GM10248 (cell line): ENCODE data around the gene LAMA4.

Experiments used
- CTCF ChIA-PET: fragments of 300-600 bp; sonication (Branson Sonifier 250); formaldehyde crosslinking; extraction: SDS; loops from one replicate; lab custom pipeline; 2021; ENCODE audit warnings: antibody characterized with exemption; lab: Yijun Ruan, JAX
- POLR2A ChIA-PET: fragments of 350-650 bp; sonication (Branson Sonifier 250); formaldehyde crosslinking; extraction: SDS; loops from one replicate; lab custom pipeline; 2020; ENCODE audit warnings: antibody characterized with exemption; lab: Yijun Ruan, JAX
- DNase-seq: peaks from one replicate; pipeline ENCODE4 v3.0.0; 2012; ENCODE audit errors: extremely low spot score
- CTCF ChIP-seq: IDR thresholded peaks from 2 replicates; pipeline ENCODE4 v1.5.1; 2012; ENCODE audit warnings: mild to moderate bottlenecking, low read depth; ENCODE audit errors: extremely low read depth, missing control alignments, control extremely low read depth

The LAMA4 gene

GRCh38 chr6:112258642-112259336 is 4.4 kb upstream of the LAMA4 start:
- ChIA-PET POLR2A (no interaction called here), CTCF (no interaction called here)
- no peak for DNase-seq
- TF ChIP-seq CTCF, result no peak

- TF ChIP-seq CTCF, result no peak
- POLR2A ChIA-PET, result no interaction called here
- DNase-seq, result no peak
- CTCF ChIA-PET, result no interaction called here
Observed at GRCh38 chr6:112257178-112257855, 3.0 kb upstream of the LAMA4 start.

GRCh38 chr6:112254921-112255320 is 554 bp upstream of the LAMA4 start:
- no peak for TF ChIP-seq CTCF
- no peak for DNase-seq
- ChIA-PET POLR2A (no interaction called here), CTCF (interaction anchor here (0.9 to 1.2 kb wide), 3 partner anchors 15 to 92 kb away, joined by 3 to 6 read pairs (median 3); no protein-coding TSS in a partner anchor)

GRCh38 chr6:112253498-112253840 is 898 bp downstream of the LAMA4 start:
- no peak for TF ChIP-seq CTCF
- CTCF ChIA-PET, result interaction anchor here (1.1 to 1.4 kb wide), 3 partner anchors 17 to 74 kb away, joined by 3 to 6 read pairs (median 3); no protein-coding TSS in a partner anchor
- no peak for DNase-seq
- POLR2A ChIA-PET, result no interaction called here

- DNase-seq, result no peak
- ChIA-PET CTCF (interaction anchor here (1.1 to 1.4 kb wide), 2 partner anchors 18 to 73 kb away, joined by 3 to 6 read pairs; no protein-coding TSS in a partner anchor), POLR2A (no interaction called here)
- TF ChIP-seq CTCF, result no peak
Observed at GRCh38 chr6:112252571-112253497, 1.5 kb downstream of the LAMA4 start.
